NCI-H1694 treated with DMSO at 0.1 percent for 48 hours (cell line): Measurements from ENCODE around the gene UMAD1.

ENCODE experiments used
- DNase-seq: peaks from one replicate; lab custom pipeline; 2025; lab: John Stamatoyannopoulos, UW

The UMAD1 gene

GRCh38 chr7:7693881-7694280, 53.3 kb downstream of the UMAD1 start:
- DNase-seq, result no peak

- DNase-seq, result no peak
Measured at GRCh38 chr7:7694542-7694941, 54.0 kb downstream of the UMAD1 start.

- DNase-seq, result no peak
Measured at GRCh38 chr7:7695111-7695817, 54.7 kb downstream of the UMAD1 start.

- DNase-seq, result no peak
Measured at GRCh38 chr7:7696458-7697119, 56.0 kb downstream of the UMAD1 start.

- DNase-seq, result no peak
Measured at GRCh38 chr7:7698930-7699329, 58.4 kb downstream of the UMAD1 start.

- no peak for DNase-seq
Measured at GRCh38 chr7:7699380-7699779, 58.8 kb downstream of the UMAD1 start.

GRCh38 chr7:7699970-7700369, 59.4 kb downstream of the UMAD1 start:
- no peak for DNase-seq

GRCh38 chr7:7701527-7701926, 61.0 kb downstream of the UMAD1 start:
- DNase-seq, result no peak

GRCh38 chr7:7702826-7703225, 62.3 kb downstream of the UMAD1 start:
- DNase-seq, result no peak

- no peak for DNase-seq
Measured at GRCh38 chr7:7703427-7703826, 62.9 kb downstream of the UMAD1 start.

GRCh38 chr7:7704867-7705266, 64.3 kb downstream of the UMAD1 start:
- DNase-seq, result no peak

GRCh38 chr7:7705318-7705717, 64.8 kb downstream of the UMAD1 start:
- DNase-seq, result no peak

- DNase-seq, result no peak
Measured at GRCh38 chr7:7706101-7706511, 65.6 kb downstream of the UMAD1 start.

GRCh38 chr7:7706556-7707172, 66.1 kb downstream of the UMAD1 start:
- peak; percentile 81 for DNase-seq

- DNase-seq, result peak; percentile 82
Measured at GRCh38 chr7:7707246-7707645, 66.7 kb downstream of the UMAD1 start.

- peak; percentile 70 for DNase-seq
Measured at GRCh38 chr7:7707806-7708205, 67.3 kb downstream of the UMAD1 start.

GRCh38 chr7:7709291-7709690, 68.7 kb downstream of the UMAD1 start:
- DNase-seq, result peak; percentile 29

GRCh38 chr7:7710469-7710868, 69.9 kb downstream of the UMAD1 start:
- no peak for DNase-seq

- no peak for DNase-seq
Measured at GRCh38 chr7:7713730-7714129, 73.2 kb downstream of the UMAD1 start.

GRCh38 chr7:7718492-7718891, 77.9 kb downstream of the UMAD1 start, which contains the start of gene RPA3:
Gene RPA3 (minus strand): TSS chr7:7718607. CDS start chr7:7640418, 78,189 bp downstream.
- no peak for DNase-seq

GRCh38 chr7:7719236-7719635, 78.7 kb downstream of the UMAD1 start:
- DNase-seq, result peak; percentile 90

GRCh38 chr7:7720193-7720592, 79.6 kb downstream of the UMAD1 start:
- DNase-seq, result peak; percentile 82
